Mammary epithelial cell (primary cell): ENCODE data around the gene PARD3.

Experiments
- CTCF ChIP-seq, 2 donors: IDR thresholded peaks in 1 of 2; conservative IDR thresholded peaks in 1 of 2; 2 replicates each; pipeline ENCODE4 v1.5.1; 2011 to 2012; ENCODE audit warnings: inconsistent platforms in 2 of 2, low read length in 2 of 2, mild to moderate bottlenecking in 2 of 2, control low read depth in 1 of 2, low read depth in 1 of 2; ENCODE audit not compliant: insufficient read depth in 1 of 2; ENCODE audit errors: extremely low read depth in 1 of 2
- EZH2 ChIP-seq: IDR thresholded peaks from 2 replicates; pipeline ENCODE4 v1.6.1; 2012; ENCODE audit warnings: low read length, inconsistent platforms, borderline replicate concordance

DNA sequence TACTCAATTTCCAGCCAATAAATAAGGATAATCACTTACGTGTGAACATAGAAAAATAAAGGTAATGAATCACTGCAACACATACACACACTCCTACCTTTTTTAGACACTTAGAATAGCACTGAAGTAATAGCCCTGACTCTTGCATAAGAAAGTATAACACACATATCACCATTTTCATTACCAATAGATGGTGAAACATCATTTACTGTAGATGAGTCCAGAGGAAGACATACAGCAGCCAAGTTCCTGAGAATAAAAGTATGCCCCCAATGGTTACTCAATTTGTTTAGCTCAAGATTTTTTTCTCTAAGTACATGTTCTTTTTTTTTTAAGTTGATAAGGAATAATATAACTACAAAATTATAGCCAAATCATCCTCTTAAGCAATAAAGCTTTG lies 316.3 kb downstream of the PARD3 start:
- TF ChIP-seq CTCF (conservative IDR thresholded peaks at IDR 0.05 in 1 of 2, IDR thresholded peaks at IDR 0.05 in 1 of 2; ENCODE audit: extremely low read depth in 1 of 2, insufficient read depth in 1 of 2, low read depth in 1 of 2, low read length in 2 of 2) (no peak), EZH2 (no peak)
